ENCODE measurements around the gene CUEDC1.

CUEDC1 gene

DNA sequence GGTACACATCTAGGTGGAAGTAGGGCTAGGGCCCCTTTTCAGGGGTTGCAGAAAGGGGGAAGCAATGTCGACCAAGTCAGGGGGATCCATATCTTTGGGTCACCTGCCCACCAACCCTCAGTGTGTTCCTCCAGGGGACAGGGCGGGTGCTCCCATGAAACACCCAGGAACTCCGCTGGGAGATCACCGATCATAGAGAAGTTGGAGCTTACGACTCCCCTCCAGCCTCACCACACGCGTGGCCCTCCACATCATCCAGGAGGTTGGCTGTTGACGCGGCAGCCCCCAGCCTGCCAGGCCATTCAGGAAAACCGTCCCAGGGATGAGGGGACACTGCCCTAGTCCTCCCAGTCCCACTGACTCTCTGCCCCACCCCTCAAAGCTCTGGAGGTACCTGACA, 88.1 kb downstream of the CUEDC1 start:
- Mint-ChIP-seq H3K9me3 (no peaks in the 10 kb centered on the region), H3K27ac (no peak overlapping the region), H3K4me1 (peaks cover 75% of the 10 kb centered on the region), H3K36me3 (ENCODE audit: low read depth) (peaks cover 9% of the 10 kb centered on the region), H3K4me3 (no peak overlapping the region), H3K27me3 (ENCODE audit: low read depth, poor library complexity) (peaks cover 14% of the 10 kb centered on the region)
- TF ChIP-seq, protein P1, sequence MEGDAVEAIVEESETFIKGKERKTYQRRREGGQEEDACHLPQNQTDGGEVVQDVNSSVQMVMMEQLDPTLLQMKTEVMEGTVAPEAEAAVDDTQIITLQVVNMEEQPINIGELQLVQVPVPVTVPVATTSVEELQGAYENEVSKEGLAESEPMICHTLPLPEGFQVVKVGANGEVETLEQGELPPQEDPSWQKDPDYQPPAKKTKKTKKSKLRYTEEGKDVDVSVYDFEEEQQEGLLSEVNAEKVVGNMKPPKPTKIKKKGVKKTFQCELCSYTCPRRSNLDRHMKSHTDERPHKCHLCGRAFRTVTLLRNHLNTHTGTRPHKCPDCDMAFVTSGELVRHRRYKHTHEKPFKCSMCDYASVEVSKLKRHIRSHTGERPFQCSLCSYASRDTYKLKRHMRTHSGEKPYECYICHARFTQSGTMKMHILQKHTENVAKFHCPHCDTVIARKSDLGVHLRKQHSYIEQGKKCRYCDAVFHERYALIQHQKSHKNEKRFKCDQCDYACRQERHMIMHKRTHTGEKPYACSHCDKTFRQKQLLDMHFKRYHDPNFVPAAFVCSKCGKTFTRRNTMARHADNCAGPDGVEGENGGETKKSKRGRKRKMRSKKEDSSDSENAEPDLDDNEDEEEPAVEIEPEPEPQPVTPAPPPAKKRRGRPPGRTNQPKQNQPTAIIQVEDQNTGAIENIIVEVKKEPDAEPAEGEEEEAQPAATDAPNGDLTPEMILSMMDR (IDR thresholded peaks at IDR 0.05), result no peak
- DNase-seq, result no peak

DNA sequence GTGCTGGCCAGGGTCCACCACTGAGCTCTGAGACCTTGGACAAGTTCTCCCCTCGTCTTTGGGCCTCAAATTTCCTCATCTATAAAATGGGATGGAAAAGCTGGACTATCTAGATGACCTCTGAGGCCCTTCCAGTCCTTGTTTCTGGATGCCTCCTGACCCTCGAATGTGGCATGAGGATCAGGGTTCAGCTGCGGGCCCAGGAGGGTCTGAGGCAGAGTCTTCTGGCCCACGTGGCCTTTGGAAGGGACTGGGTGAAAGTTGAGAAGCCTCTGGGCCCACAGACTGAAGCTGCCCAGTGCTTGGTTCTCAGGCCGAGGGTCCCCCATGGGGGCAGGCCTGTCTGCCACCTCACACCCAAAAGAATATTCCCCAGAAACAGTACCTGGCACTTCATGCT, 88.5 kb downstream of the CUEDC1 start:
- no peaks in the 10 kb centered on the region for H3K9me3 Mint-ChIP-seq
- TF ChIP-seq, protein P1 (IDR thresholded peaks at IDR 0.05), result no peak
- H3K27ac Mint-ChIP-seq, result no peak overlapping the region
- no peak overlapping the region for H3K4me3 Mint-ChIP-seq
- peaks cover 73% of the 10 kb centered on the region for H3K4me1 Mint-ChIP-seq
- no peak for DNase-seq
- peaks cover 9% of the 10 kb centered on the region for H3K36me3 Mint-ChIP-seq (ENCODE audit: low read depth)
- peaks cover 14% of the 10 kb centered on the region for H3K27me3 Mint-ChIP-seq (ENCODE audit: low read depth, poor library complexity)

DNA sequence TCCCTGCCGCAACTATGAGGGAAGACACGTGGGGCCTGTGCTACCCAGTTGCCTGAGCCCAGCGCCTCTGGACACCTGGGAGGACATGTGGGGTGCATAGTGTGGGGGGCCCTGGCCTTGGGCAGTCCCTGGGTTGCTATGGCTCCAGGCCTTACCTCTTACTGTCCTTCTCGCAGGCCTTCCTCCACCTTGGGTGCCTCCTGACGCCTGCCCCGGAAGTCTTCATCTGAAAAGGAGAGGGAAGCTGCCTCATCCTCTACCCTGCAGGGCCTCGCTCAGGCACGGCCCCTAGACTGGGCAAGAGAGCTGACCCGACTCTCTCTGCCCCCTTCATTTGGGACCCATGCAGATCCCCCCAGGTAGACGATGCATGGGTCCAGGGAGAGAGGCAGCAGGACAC, 88.9 kb downstream of the CUEDC1 start:
- DNase-seq, result no peak
- no peak overlapping the region for H3K4me3 Mint-ChIP-seq
- no peaks in the 10 kb centered on the region for H3K9me3 Mint-ChIP-seq
- H3K36me3 Mint-ChIP-seq (ENCODE audit: low read depth), result peaks cover 9% of the 10 kb centered on the region
- no peak overlapping the region for H3K27ac Mint-ChIP-seq
- TF ChIP-seq, protein P1 (IDR thresholded peaks at IDR 0.05), result no peak
- peaks cover 14% of the 10 kb centered on the region for H3K27me3 Mint-ChIP-seq (ENCODE audit: low read depth, poor library complexity)
- H3K4me1 Mint-ChIP-seq, result peaks cover 70% of the 10 kb centered on the region

DNA sequence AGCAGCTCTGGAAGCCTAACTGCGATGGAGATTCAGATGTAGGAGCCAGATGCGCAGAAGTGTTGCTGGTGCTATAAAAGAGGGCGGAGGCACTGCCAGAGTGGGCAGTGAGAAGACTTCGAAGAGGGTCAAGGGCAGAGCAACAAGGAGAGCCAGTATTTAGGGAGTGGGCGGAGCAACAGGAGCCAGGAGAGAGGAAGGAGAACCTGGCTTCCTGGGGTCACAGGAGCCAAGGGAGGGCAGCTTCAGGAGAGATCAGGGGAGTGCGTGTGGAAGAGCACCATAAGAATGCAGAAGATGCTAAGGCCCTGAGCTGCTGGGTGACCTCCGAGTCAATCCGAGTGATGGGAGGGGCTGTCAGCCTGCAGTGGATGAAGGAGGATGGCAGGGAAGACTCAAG, 90.9 kb downstream of the CUEDC1 start:
- Mint-ChIP-seq H3K9me3 (no peaks in the 10 kb centered on the region), H3K4me1 (peaks cover 67% of the 10 kb centered on the region), H3K36me3 (ENCODE audit: low read depth) (peaks cover 9% of the 10 kb centered on the region), H3K4me3 (no peak overlapping the region), H3K27ac (no peak overlapping the region), H3K27me3 (ENCODE audit: low read depth, poor library complexity) (peaks cover 14% of the 10 kb centered on the region)
- TF ChIP-seq, protein P1 (IDR thresholded peaks at IDR 0.05), result no peak
- no peak for DNase-seq

DNA sequence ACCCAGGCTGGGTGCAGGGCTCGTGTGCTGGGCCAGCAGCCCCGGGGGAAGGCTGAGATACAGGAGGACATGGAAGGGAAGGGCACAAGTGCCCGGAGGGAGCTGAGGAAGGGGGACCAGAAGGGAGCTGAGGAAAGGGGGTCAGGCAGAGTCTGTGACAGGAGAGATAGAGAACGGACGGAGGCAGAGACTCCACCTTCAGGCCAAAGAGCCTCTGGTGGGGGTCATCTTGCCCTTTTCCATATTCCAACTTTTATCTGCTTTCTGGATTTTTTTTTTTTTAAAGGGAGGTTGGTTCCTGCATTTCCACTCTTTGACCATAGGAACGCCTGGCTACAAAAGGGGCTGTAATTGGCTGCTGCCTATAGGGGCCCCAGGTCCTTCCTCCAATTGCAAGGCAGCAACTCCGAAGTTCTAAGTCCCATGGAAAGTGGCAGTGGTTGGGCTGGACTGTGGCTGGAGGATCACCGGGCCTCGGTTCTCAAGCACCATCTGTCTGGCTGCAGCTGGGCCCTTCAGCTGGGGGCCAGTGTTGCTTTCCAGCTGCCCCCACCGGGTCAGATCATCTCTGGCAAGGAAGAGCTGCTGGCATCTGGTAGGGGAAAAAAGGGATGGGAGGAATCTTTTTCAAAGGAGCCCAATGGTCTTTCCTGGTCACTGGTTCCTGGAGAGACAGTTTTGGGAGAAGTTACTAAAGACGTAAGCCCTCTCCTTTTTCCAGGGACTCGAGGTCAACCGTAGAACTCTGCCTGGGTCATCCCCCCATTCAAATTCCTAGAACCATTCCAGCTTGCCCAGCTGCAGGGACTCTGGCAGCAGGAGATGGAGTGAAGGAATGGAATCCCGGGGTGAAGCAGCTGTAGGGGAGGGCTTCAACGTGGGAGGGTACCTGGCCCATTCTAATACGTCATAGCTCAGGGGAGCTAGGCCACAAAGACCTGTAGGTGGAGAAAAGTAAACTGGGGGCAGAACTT, 92.2 kb downstream of the CUEDC1 start:
- DNase-seq, result no peak
- Mint-ChIP-seq H3K9me3 (no peaks in the 10 kb centered on the region), H3K4me3 (peak overlapping the region; percentile 74), H3K27me3 (ENCODE audit: low read depth, poor library complexity) (peaks cover 14% of the 10 kb centered on the region), H3K4me1 (peaks cover 65% of the 10 kb centered on the region), H3K36me3 (ENCODE audit: low read depth) (peaks cover 9% of the 10 kb centered on the region), H3K27ac (no peak overlapping the region)
- TF ChIP-seq, protein P1 (IDR thresholded peaks at IDR 0.05), result no peak
